ENCODE results near the gene SYTL3.

DNA sequence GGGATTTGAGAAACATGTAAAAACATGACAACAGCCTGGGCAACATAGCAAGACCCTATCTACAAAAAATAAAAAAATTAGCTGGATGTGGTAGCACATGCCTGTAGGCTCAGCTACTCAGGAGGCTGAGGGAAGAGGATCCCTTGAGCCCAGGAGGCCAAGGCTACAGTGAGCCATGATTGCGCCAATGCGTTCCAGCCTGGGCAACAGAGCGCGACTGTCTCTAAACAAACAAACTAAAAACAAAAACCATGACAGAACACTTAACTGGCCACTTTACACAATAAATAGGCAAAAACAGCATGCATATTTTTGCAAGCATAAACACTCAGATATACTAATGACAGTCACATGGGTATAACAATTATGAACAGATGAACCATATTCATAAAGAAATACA lies 60.0 kb downstream of the SYTL3 start:
- TF ChIP-seq POLR2AphosphoS5 (IDR thresholded peaks at IDR 0.05) (no peak), POLR2A (IDR thresholded peaks at IDR 0.05) (no peak)
- TF ChIP-seq, protein P1, sequence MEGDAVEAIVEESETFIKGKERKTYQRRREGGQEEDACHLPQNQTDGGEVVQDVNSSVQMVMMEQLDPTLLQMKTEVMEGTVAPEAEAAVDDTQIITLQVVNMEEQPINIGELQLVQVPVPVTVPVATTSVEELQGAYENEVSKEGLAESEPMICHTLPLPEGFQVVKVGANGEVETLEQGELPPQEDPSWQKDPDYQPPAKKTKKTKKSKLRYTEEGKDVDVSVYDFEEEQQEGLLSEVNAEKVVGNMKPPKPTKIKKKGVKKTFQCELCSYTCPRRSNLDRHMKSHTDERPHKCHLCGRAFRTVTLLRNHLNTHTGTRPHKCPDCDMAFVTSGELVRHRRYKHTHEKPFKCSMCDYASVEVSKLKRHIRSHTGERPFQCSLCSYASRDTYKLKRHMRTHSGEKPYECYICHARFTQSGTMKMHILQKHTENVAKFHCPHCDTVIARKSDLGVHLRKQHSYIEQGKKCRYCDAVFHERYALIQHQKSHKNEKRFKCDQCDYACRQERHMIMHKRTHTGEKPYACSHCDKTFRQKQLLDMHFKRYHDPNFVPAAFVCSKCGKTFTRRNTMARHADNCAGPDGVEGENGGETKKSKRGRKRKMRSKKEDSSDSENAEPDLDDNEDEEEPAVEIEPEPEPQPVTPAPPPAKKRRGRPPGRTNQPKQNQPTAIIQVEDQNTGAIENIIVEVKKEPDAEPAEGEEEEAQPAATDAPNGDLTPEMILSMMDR (IDR thresholded peaks at IDR 0.05) = no peak

Measured in prostate gland (tissue), 2 donors.